ENCODE data around the gene SMS.

The SMS gene

DNA sequence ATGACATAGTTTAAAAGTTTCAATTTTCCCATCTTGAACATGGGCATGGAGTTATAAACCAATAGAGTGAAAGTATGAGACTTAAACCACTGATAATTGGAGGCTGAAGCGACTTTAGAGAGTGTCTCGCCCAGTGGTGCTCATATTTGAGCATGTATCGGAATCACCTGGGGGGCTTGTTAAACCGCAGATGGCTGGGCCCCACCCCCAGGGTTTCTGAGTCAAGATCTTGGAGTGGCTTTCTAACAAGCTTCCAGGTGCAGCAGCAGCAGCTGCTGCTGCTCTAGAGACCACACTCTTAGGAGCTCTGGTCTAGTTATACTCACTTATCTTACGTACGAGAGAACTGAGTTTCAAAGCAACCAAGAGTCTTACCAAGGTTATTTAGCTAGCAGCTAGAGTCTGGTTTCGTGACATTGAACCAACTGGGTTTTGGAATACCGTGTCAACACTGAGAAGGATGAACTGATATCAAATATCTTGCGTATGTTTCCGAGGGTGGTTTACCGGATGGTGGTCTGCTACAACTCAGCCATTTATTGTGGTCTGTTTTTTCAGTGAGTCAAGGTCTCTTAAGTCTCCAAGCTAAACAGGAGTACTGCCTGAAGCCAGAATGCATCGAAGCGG lies 97.5 kb downstream of the SMS start:
- H3K4me3 ChIP-seq (replicated peaks; ENCODE audit: insufficient read depth, low read length), result no peak overlapping the region
- no peaks in the 10 kb centered on the region for H3K27me3 ChIP-seq (ENCODE audit: insufficient read depth, poor library complexity, severe bottlenecking)
- no peak overlapping the region for H3K27ac ChIP-seq (replicated peaks)
- TF ChIP-seq, protein P1, sequence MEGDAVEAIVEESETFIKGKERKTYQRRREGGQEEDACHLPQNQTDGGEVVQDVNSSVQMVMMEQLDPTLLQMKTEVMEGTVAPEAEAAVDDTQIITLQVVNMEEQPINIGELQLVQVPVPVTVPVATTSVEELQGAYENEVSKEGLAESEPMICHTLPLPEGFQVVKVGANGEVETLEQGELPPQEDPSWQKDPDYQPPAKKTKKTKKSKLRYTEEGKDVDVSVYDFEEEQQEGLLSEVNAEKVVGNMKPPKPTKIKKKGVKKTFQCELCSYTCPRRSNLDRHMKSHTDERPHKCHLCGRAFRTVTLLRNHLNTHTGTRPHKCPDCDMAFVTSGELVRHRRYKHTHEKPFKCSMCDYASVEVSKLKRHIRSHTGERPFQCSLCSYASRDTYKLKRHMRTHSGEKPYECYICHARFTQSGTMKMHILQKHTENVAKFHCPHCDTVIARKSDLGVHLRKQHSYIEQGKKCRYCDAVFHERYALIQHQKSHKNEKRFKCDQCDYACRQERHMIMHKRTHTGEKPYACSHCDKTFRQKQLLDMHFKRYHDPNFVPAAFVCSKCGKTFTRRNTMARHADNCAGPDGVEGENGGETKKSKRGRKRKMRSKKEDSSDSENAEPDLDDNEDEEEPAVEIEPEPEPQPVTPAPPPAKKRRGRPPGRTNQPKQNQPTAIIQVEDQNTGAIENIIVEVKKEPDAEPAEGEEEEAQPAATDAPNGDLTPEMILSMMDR (IDR thresholded peaks at IDR 0.05; ENCODE audit: insufficient read depth, low read length), result no peak
- no peak for TF ChIP-seq GABPA (IDR thresholded peaks at IDR 0.05; ENCODE audit: low read depth)
- TF ChIP-seq POLR2AphosphoS5 (IDR thresholded peaks at IDR 0.05; ENCODE audit: low read depth), result no peak
- TF ChIP-seq, protein P2, sequence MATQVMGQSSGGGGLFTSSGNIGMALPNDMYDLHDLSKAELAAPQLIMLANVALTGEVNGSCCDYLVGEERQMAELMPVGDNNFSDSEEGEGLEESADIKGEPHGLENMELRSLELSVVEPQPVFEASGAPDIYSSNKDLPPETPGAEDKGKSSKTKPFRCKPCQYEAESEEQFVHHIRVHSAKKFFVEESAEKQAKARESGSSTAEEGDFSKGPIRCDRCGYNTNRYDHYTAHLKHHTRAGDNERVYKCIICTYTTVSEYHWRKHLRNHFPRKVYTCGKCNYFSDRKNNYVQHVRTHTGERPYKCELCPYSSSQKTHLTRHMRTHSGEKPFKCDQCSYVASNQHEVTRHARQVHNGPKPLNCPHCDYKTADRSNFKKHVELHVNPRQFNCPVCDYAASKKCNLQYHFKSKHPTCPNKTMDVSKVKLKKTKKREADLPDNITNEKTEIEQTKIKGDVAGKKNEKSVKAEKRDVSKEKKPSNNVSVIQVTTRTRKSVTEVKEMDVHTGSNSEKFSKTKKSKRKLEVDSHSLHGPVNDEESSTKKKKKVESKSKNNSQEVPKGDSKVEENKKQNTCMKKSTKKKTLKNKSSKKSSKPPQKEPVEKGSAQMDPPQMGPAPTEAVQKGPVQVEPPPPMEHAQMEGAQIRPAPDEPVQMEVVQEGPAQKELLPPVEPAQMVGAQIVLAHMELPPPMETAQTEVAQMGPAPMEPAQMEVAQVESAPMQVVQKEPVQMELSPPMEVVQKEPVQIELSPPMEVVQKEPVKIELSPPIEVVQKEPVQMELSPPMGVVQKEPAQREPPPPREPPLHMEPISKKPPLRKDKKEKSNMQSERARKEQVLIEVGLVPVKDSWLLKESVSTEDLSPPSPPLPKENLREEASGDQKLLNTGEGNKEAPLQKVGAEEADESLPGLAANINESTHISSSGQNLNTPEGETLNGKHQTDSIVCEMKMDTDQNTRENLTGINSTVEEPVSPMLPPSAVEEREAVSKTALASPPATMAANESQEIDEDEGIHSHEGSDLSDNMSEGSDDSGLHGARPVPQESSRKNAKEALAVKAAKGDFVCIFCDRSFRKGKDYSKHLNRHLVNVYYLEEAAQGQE (IDR thresholded peaks at IDR 0.05; ENCODE audit: insufficient replicate concordance, low read depth), result no peak
- TF ChIP-seq SPI1 (IDR thresholded peaks at IDR 0.05; ENCODE audit: borderline replicate concordance, low read depth), result no peak
- no peak for DNase-seq (ENCODE audit: low read depth in 1 of 2, low spot score in 1 of 2)

DNA sequence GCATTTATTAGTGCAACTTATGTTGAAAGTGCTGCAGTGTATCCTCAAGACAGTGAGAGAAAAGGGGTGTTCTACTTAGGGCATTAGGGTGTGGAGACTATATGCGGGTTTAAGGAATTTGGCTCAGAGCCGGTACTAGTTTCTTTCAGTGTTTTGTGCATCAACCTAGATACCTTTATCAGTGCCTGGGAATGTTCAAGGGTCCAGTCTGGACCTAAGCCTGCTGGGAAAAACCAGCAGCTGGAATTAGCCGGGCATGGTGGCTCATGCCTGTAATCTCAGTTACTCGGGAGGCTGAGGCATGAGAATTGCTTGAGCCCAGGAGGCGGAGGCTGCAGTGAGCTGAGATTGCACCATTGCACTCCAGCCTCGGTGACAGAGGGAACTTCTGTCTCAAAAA lies 99.0 kb downstream of the SMS start:
- Histone ChIP-seq H3K27me3 (ENCODE audit: insufficient read depth, poor library complexity, severe bottlenecking) (no peaks in the 10 kb centered on the region), H3K27ac (replicated peaks) (no peak overlapping the region), H3K4me3 (replicated peaks; ENCODE audit: insufficient read depth, low read length) (no peak overlapping the region)
- TF ChIP-seq GABPA (IDR thresholded peaks at IDR 0.05; ENCODE audit: low read depth), result no peak
- no peak for TF ChIP-seq SPI1 (IDR thresholded peaks at IDR 0.05; ENCODE audit: borderline replicate concordance, low read depth)
- TF ChIP-seq, protein P2 (IDR thresholded peaks at IDR 0.05; ENCODE audit: insufficient replicate concordance, low read depth), result no peak
- no peak for TF ChIP-seq POLR2AphosphoS5 (IDR thresholded peaks at IDR 0.05; ENCODE audit: low read depth)
- TF ChIP-seq, protein P1 (IDR thresholded peaks at IDR 0.05; ENCODE audit: insufficient read depth, low read length), result no peak
- no peak for DNase-seq (ENCODE audit: low read depth in 1 of 2, low spot score in 1 of 2)

DNA sequence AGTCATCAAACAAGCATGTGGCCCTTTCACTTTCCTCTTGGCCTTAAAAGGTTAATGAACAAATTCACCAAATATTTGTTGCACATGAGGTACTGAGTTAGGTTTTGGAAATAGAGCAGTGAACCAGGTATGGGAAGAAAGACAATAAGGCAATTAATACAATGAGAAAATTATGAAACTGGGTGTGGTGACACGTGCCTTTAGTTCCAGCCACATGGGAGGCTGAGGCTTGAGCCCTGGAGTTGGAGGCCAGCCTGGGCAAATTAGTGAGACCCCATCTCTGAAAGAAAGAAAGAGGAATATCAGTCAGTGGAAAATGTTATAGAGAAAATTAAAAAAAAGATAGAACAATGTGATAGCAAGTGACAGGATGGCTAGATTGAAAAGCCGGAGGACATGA lies 99.7 kb downstream of the SMS start:
- TF ChIP-seq POLR2AphosphoS5 (IDR thresholded peaks at IDR 0.05; ENCODE audit: low read depth) (no peak), GABPA (IDR thresholded peaks at IDR 0.05; ENCODE audit: low read depth) (no peak), SPI1 (IDR thresholded peaks at IDR 0.05; ENCODE audit: borderline replicate concordance, low read depth) (no peak)
- TF ChIP-seq, protein P1 (IDR thresholded peaks at IDR 0.05; ENCODE audit: insufficient read depth, low read length), result no peak
- TF ChIP-seq, protein P2 (IDR thresholded peaks at IDR 0.05; ENCODE audit: insufficient replicate concordance, low read depth), result no peak

More for the DNA sequence above, 99.7 kb downstream of the SMS start:
- DNase-seq (ENCODE audit: low read depth in 1 of 2, low spot score in 1 of 2), result no peak
- no peak overlapping the region for H3K27ac ChIP-seq (replicated peaks)
- no peak overlapping the region for H3K4me3 ChIP-seq (replicated peaks; ENCODE audit: insufficient read depth, low read length)
- H3K27me3 ChIP-seq (ENCODE audit: insufficient read depth, poor library complexity, severe bottlenecking), result no peaks in the 10 kb centered on the region
